GM23248 (cell line): ENCODE data around the gene SIGLEC5.

Experiments used
- EZH2 ChIP-seq: fragments of 200-600 bp; sonication (generic); IDR thresholded peaks from 2 replicates; pipeline ENCODE4 v1.6.1; 2018; ENCODE audit warnings: antibody characterized with exemption, mild to moderate bottlenecking; ENCODE audit not compliant: insufficient read depth, poor library complexity, severe bottlenecking
- EZH2phosphoT487 ChIP-seq: fragments of 200-600 bp; sonication (generic); IDR thresholded peaks from 2 replicates; pipeline ENCODE4 v1.6.1; 2018; ENCODE audit warnings: antibody characterized with exemption, moderate library complexity, mild to moderate bottlenecking, low read depth; ENCODE audit not compliant: insufficient read depth

DNA sequence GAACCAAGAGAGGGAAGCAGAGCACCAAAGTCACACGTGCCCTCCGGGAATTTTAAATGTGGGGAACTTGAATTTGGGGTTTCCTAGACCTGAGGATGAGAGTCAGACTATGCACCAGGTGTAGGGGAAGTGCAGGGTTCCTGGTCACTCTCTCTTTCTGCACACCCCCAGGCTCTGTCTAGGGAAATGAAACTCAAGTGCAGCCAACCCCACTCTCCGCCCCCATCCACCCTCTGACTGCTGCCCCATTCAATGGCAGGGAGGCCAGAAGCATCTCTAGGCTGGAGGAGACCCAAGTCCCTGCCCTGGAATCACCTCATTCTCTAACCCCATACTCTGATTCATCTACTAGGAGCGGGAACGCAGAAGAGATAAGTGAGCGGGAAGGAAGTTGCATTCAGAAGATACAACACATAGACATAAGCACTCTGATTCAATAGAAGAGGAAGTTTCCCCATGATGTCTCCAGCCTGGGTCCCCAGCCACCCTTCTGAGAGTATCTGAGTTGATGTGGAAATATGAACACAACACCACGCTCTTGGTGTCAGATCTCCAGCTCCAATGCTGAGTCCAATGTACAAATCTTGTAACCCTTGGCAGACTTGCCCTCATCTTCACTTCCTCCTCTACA, 21.1 kb upstream of the SIGLEC5 start:
- TF ChIP-seq EZH2 (no peak), EZH2phosphoT487 (no peak)
